ENCODE measurements around the gene SLC12A2. TPM values are rescaled to one million over a fixed set of nuclear protein-coding genes. Genes with fewer than 3 reads are reported as not detected.

SLC12A2 gene
- polyA plus RNA-seq, 1 donor from 2014 or later = 28.6 TPM

DNA sequence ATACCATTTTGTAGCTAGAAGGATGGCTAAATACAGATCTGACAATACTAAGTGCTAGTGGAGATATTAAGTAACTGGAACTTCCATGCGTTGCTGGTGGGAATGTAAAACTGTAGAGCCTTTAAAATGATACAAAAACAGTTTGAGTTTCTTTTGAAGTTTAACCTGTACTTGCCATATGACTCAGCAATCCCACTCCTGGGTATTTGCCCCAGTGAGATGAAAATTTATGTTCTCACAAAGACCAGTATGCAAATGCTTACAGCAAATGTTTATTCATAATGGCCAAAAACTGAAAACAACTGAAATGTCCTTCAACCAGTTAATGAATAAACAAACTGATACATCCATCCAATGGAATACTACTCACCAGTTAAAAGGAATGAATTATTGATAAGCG lies 137.3 kb downstream of the SLC12A2 start:
- Histone ChIP-seq H3K4me2 (ENCODE audit: low read length) (no peak overlapping the region), H3F3A (ENCODE audit: insufficient read depth, low read length, poor library complexity, severe bottlenecking) (no peaks in the 10 kb centered on the region), H3K9me3 (ENCODE audit: low read length) (no peaks in the 10 kb centered on the region), H3K27ac (ENCODE audit: low read length) (no peak overlapping the region), H3K27me3 (ENCODE audit: insufficient read depth, low read depth, low read length) (no peaks in the 10 kb centered on the region), H3K9ac (ENCODE audit: low read length) (no peak overlapping the region), H3K79me2 (replicated peaks; ENCODE audit: insufficient read depth, low read length) (no peaks in the 10 kb centered on the region), H3K4me3 (ENCODE audit: low read length) (no peak overlapping the region), H3K36me3 (ENCODE audit: insufficient read depth, low read length) (no peaks in the 10 kb centered on the region), H3K9me2 (ENCODE audit: insufficient read depth, low read length) (no peaks in the 10 kb centered on the region), H4K20me1 (ENCODE audit: insufficient read depth) (no peaks in the 10 kb centered on the region), H2AFZ (ENCODE audit: low read depth, low read length) (no peak overlapping the region)
- TF ChIP-seq POLR2AphosphoS5 (IDR thresholded peaks at IDR 0.05) = no peak
- no peak for TF ChIP-seq MXI1 (conservative IDR thresholded peaks at IDR 0.05; ENCODE audit: poor library complexity, severe bottlenecking)
- TF ChIP-seq, protein P1, sequence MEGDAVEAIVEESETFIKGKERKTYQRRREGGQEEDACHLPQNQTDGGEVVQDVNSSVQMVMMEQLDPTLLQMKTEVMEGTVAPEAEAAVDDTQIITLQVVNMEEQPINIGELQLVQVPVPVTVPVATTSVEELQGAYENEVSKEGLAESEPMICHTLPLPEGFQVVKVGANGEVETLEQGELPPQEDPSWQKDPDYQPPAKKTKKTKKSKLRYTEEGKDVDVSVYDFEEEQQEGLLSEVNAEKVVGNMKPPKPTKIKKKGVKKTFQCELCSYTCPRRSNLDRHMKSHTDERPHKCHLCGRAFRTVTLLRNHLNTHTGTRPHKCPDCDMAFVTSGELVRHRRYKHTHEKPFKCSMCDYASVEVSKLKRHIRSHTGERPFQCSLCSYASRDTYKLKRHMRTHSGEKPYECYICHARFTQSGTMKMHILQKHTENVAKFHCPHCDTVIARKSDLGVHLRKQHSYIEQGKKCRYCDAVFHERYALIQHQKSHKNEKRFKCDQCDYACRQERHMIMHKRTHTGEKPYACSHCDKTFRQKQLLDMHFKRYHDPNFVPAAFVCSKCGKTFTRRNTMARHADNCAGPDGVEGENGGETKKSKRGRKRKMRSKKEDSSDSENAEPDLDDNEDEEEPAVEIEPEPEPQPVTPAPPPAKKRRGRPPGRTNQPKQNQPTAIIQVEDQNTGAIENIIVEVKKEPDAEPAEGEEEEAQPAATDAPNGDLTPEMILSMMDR (IDR thresholded peaks at IDR 0.05; ENCODE audit: poor library complexity, severe bottlenecking) = no peak
- no peak for TF ChIP-seq SMC3 (conservative IDR thresholded peaks at IDR 0.05; ENCODE audit: poor library complexity)
- TF ChIP-seq TAF1 (IDR thresholded peaks at IDR 0.05; ENCODE audit: low read depth) = no peak

DNA sequence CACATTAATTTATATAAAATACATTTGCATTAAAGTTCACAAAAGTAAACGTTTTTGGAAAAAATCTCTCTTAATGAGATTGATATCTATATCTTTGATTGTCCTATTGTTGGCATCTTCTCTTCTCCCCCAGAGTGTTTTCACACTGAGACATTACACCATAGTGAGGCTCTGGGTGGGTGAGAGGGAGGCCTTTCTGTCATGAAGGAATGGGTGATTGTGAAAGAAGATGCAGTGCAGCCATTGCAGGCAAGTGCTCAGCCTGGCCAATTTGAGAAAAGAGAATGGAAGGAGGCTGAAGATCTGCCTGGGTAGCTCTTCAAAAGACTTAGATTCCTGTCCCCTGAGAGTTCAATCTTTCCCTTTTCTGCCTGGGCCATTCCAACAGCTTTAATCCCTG lies 140.8 kb downstream of the SLC12A2 start:
- Histone ChIP-seq H3K27me3 (ENCODE audit: insufficient read depth, low read depth, low read length) (no peaks in the 10 kb centered on the region), H3K9ac (ENCODE audit: low read length) (no peak overlapping the region), H3K9me2 (ENCODE audit: insufficient read depth, low read length) (no peaks in the 10 kb centered on the region), H2AFZ (ENCODE audit: low read depth, low read length) (no peak overlapping the region), H4K20me1 (ENCODE audit: insufficient read depth) (no peaks in the 10 kb centered on the region), H3K9me3 (ENCODE audit: low read length) (no peaks in the 10 kb centered on the region), H3F3A (ENCODE audit: insufficient read depth, low read length, poor library complexity, severe bottlenecking) (no peaks in the 10 kb centered on the region), H3K4me3 (ENCODE audit: low read length) (no peak overlapping the region), H3K4me2 (ENCODE audit: low read length) (no peak overlapping the region), H3K27ac (ENCODE audit: low read length) (no peak overlapping the region), H3K79me2 (replicated peaks; ENCODE audit: insufficient read depth, low read length) (no peaks in the 10 kb centered on the region), H3K36me3 (ENCODE audit: insufficient read depth, low read length) (no peaks in the 10 kb centered on the region)
- TF ChIP-seq, protein P1 (IDR thresholded peaks at IDR 0.05; ENCODE audit: poor library complexity, severe bottlenecking) = no peak
- TF ChIP-seq RAD21 (conservative IDR thresholded peaks at IDR 0.05) (no peak), EP300 (conservative IDR thresholded peaks at IDR 0.05; ENCODE audit: poor library complexity, severe bottlenecking) (no peak), TAF1 (IDR thresholded peaks at IDR 0.05; ENCODE audit: low read depth) (no peak), EZH2 (IDR thresholded peaks at IDR 0.05; ENCODE audit: borderline replicate concordance, insufficient read depth, low read length, poor library complexity, severe bottlenecking) (no peak)
- TF ChIP-seq, protein P2, sequence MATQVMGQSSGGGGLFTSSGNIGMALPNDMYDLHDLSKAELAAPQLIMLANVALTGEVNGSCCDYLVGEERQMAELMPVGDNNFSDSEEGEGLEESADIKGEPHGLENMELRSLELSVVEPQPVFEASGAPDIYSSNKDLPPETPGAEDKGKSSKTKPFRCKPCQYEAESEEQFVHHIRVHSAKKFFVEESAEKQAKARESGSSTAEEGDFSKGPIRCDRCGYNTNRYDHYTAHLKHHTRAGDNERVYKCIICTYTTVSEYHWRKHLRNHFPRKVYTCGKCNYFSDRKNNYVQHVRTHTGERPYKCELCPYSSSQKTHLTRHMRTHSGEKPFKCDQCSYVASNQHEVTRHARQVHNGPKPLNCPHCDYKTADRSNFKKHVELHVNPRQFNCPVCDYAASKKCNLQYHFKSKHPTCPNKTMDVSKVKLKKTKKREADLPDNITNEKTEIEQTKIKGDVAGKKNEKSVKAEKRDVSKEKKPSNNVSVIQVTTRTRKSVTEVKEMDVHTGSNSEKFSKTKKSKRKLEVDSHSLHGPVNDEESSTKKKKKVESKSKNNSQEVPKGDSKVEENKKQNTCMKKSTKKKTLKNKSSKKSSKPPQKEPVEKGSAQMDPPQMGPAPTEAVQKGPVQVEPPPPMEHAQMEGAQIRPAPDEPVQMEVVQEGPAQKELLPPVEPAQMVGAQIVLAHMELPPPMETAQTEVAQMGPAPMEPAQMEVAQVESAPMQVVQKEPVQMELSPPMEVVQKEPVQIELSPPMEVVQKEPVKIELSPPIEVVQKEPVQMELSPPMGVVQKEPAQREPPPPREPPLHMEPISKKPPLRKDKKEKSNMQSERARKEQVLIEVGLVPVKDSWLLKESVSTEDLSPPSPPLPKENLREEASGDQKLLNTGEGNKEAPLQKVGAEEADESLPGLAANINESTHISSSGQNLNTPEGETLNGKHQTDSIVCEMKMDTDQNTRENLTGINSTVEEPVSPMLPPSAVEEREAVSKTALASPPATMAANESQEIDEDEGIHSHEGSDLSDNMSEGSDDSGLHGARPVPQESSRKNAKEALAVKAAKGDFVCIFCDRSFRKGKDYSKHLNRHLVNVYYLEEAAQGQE (IDR thresholded peaks at IDR 0.05; ENCODE audit: borderline replicate concordance) = no peak

Measured in neural cell (in vitro differentiated cells).